GM19328 (cell line): ENCODE data around the gene KIF26A.

Experiments
- ATAC-seq: cut with Tn5 transposase; IDR thresholded peaks from one replicate; pipeline ENCODE4 v1.9.1; 2021; ENCODE audit warnings: mild to moderate bottlenecking, moderate library complexity; ENCODE audit not compliant: unreplicated experiment

Gene KIF26A

GRCh38 chr14:104189629-104190335, 51.4 kb downstream of the KIF26A start:
- no peak for ATAC-seq

GRCh38 chr14:104190396-104191000, 52.1 kb downstream of the KIF26A start:
- ATAC-seq: no peak

- ATAC-seq: no peak
Measured at GRCh38 chr14:104191409-104191997, 53.1 kb downstream of the KIF26A start.

- ATAC-seq: no peak
Measured at GRCh38 chr14:104192146-104192882, 53.9 kb downstream of the KIF26A start.

- ATAC-seq: no peak
Measured at GRCh38 chr14:104192883-104193245, 54.5 kb downstream of the KIF26A start.

- no peak for ATAC-seq
Measured at GRCh38 chr14:104194016-104194415, 55.6 kb downstream of the KIF26A start.

- ATAC-seq: no peak
Measured at GRCh38 chr14:104194716-104195115, 56.3 kb downstream of the KIF26A start.

- no peak for ATAC-seq
Measured at GRCh38 chr14:104195361-104195760, 57.0 kb downstream of the KIF26A start.

GRCh38 chr14:104195878-104196277, 57.5 kb downstream of the KIF26A start:
- ATAC-seq: no peak

- ATAC-seq: no peak
Measured at GRCh38 chr14:104196461-104197140, 58.2 kb downstream of the KIF26A start.

GRCh38 chr14:104197449-104198247, 59.3 kb downstream of the KIF26A start:
- ATAC-seq: no peak

- no peak for ATAC-seq
Measured at GRCh38 chr14:104199266-104199895, 61.0 kb downstream of the KIF26A start.

GRCh38 chr14:104200106-104200505, 61.7 kb downstream of the KIF26A start:
- ATAC-seq: no peak

GRCh38 chr14:104200591-104200990, 62.2 kb downstream of the KIF26A start:
- no peak for ATAC-seq

GRCh38 chr14:104201063-104201462, 62.7 kb downstream of the KIF26A start:
- no peak for ATAC-seq

- ATAC-seq: no peak
Measured at GRCh38 chr14:104201496-104201895, 63.1 kb downstream of the KIF26A start.

- no peak for ATAC-seq
Measured at GRCh38 chr14:104202259-104203070, 64.1 kb downstream of the KIF26A start.

GRCh38 chr14:104203071-104203425, 64.7 kb downstream of the KIF26A start:
- ATAC-seq: no peak

GRCh38 chr14:104204660-104205149, 66.3 kb downstream of the KIF26A start:
- ATAC-seq: no peak
